GM23338 (cell line): ENCODE measurements around the gene ARRDC1. TPM values are rescaled to one million over a fixed set of nuclear protein-coding genes. Genes with fewer than 3 reads are reported as not detected.
"Not testable (repeated sequence)": the region's sequence is repeated elsewhere in the genome, so short reads cannot be mapped to it uniquely, and the experiment has no call there.

Source experiments
- ATAC-seq: fragments of 200-7000 bp; cut with Tn5 transposase; 3 replicates; pipeline ENCODE4 v1.9.1; 2020
- DNase-seq: peaks from one replicate; pipeline ENCODE4 v3.0.0-alpha.2; 2015; ENCODE audit warnings: low spot score
- H2AFZ ChIP-seq: fragments of 200-600 bp; sonication (generic); 2 replicates; pipeline ENCODE4 v1.8.0; 2016; ENCODE audit warnings: antibody characterized with exemption, mild to moderate bottlenecking, moderate library complexity
- H3F3A ChIP-seq: fragments of 200-600 bp; sonication (generic); replicated peaks from 2 replicates; pipeline ENCODE4 v1.8.0; 2017; ENCODE audit warnings: antibody characterized with exemption, mixed run types, low read depth
- H3K27ac ChIP-seq: fragments of 200-600 bp; sonication (generic); 2 replicates; pipeline ENCODE4 v1.6.1; 2016; ENCODE audit warnings: low read depth
- H3K27me3 ChIP-seq: fragments of 200-600 bp; sonication (generic); 2 replicates; pipeline ENCODE4 v1.8.0; 2016; ENCODE audit warnings: mild to moderate bottlenecking, mixed run types, moderate library complexity; ENCODE audit not compliant: insufficient read depth
- H3K36me3 ChIP-seq: fragments of 200-600 bp; sonication (generic); 2 replicates; pipeline ENCODE4 v1.8.0; 2016; ENCODE audit warnings: mild to moderate bottlenecking; ENCODE audit not compliant: insufficient read depth
- H3K4me1 ChIP-seq: fragments of 200-600 bp; sonication (generic); 2 replicates; pipeline ENCODE4 v1.8.0; 2016; ENCODE audit warnings: mild to moderate bottlenecking, moderate library complexity; ENCODE audit not compliant: insufficient read depth
- H3K4me2 ChIP-seq: fragments of 200-600 bp; sonication (generic); 2 replicates; pipeline ENCODE4 v1.7.1; 2017; ENCODE audit warnings: mixed run types
- H3K4me3 ChIP-seq: fragments of 200-600 bp; sonication (generic); 2 replicates; pipeline ENCODE4 v1.6.1; 2016; ENCODE audit warnings: mixed run types
- H3K79me2 ChIP-seq: fragments of 200-600 bp; sonication (generic); replicated peaks from 2 replicates; pipeline ENCODE4 v1.8.0; 2017; ENCODE audit warnings: mild to moderate bottlenecking; ENCODE audit not compliant: insufficient read depth
- H3K9me2 ChIP-seq: fragments of 200-600 bp; sonication (generic); 2 replicates; pipeline ENCODE4 v1.8.0; 2017; ENCODE audit not compliant: insufficient read depth
- H4K20me1 ChIP-seq: fragments of 200-600 bp; sonication (generic); replicated peaks from 2 replicates; pipeline ENCODE4 v1.8.0; 2017; ENCODE audit warnings: mild to moderate bottlenecking; ENCODE audit not compliant: insufficient read depth
- H3K27ac Mint-ChIP-seq: 2 replicates; pipeline ENCODE4 v1.8.0; 2020; ENCODE audit warnings: inconsistent platforms, mild to moderate bottlenecking, moderate library complexity, mixed read lengths
- H3K27me3 Mint-ChIP-seq: 3 replicates; pipeline ENCODE4 v1.8.0; 2022; ENCODE audit warnings: low read depth, mild to moderate bottlenecking, moderate library complexity, mixed read lengths, inconsistent platforms; ENCODE audit not compliant: insufficient read depth, poor library complexity
- H3K36me3 Mint-ChIP-seq: 3 replicates; pipeline ENCODE4 v1.8.0; 2021; ENCODE audit warnings: low read depth, mild to moderate bottlenecking, inconsistent platforms, moderate library complexity, mixed read lengths
- H3K4me1 Mint-ChIP-seq: 3 replicates; pipeline ENCODE4 v1.8.0; 2020; ENCODE audit warnings: mild to moderate bottlenecking, inconsistent platforms, mixed read lengths
- H3K4me3 Mint-ChIP-seq: 3 replicates; pipeline ENCODE4 v1.8.0; 2021; ENCODE audit warnings: moderate library complexity, mild to moderate bottlenecking, inconsistent platforms, mixed read lengths
- H3K9me3 Mint-ChIP-seq: 3 replicates; pipeline ENCODE4 v1.8.0; 2020; ENCODE audit warnings: moderate library complexity, mild to moderate bottlenecking, inconsistent platforms, mixed read lengths
- CREB1 ChIP-seq: fragments of 250-450 bp; sonication (Bioruptor Pico); IDR thresholded peaks from 2 replicates; pipeline ENCODE4 v1.5.0; 2020; ENCODE audit warnings: low read depth, mild to moderate bottlenecking, moderate library complexity
- EZH2 ChIP-seq: fragments of 200-600 bp; sonication (generic); IDR thresholded peaks from one replicate; pipeline ENCODE4 v1.8.0; 2017; ENCODE audit warnings: antibody characterized with exemption, mild to moderate bottlenecking, low read depth; ENCODE audit not compliant: unreplicated experiment
- EZH2phosphoT487 ChIP-seq: fragments of 200-600 bp; sonication (generic); IDR thresholded peaks from one replicate; pipeline ENCODE4 v1.8.1; 2018; ENCODE audit warnings: antibody characterized with exemption; ENCODE audit not compliant: unreplicated experiment
- JUNB ChIP-seq: IDR thresholded peaks from one replicate; pipeline ENCODE4 v1.6.1; 2016; ENCODE audit warnings: antibody characterized with exemption; ENCODE audit not compliant: unreplicated experiment
- NANOG ChIP-seq: IDR thresholded peaks from 2 replicates; pipeline ENCODE4 v1.6.1; 2016; ENCODE audit warnings: antibody characterized with exemption, borderline replicate concordance
- POLR2AphosphoS5 ChIP-seq: IDR thresholded peaks from 2 replicates; pipeline ENCODE4 v1.6.1; 2016; ENCODE audit warnings: antibody characterized with exemption, low read depth
- STAT1 ChIP-seq: IDR thresholded peaks from one replicate; pipeline ENCODE4 v1.6.1; 2016; ENCODE audit warnings: antibody characterized with exemption; ENCODE audit not compliant: unreplicated experiment
- ZNF114 ChIP-seq: fragments of 250-450 bp; sonication (Bioruptor Pico); IDR thresholded peaks from 2 replicates; pipeline ENCODE4 v1.5.0; 2020; ENCODE audit warnings: mild to moderate bottlenecking, moderate library complexity
- ZNF331 ChIP-seq: fragments of 250-450 bp; sonication (Bioruptor Pico); IDR thresholded peaks from 2 replicates; pipeline ENCODE4 v1.5.0; 2020; ENCODE audit warnings: low read depth, mild to moderate bottlenecking, moderate library complexity
- polyA plus RNA-seq: library from polyadenylated mRNA; unstranded; fragments of >200 nt; fragmentation: Nextera tagmentation; extraction: Ambion mirVana; gene quantifications from 2 replicates; pipeline ENCODE4 v1.2.1, GENCODE V29; 2016
- total RNA-seq: library from RNA; depleted of rRNA; stranded (reverse); fragments of >200 nt; shearing (Covaris generic); gene quantifications from 2 replicates; pipeline ENCODE4 v1.2.3, GENCODE V29; 2014
- TF ChIP-seq, protein P1 (sequence below), 2 experiments: fragments of 200-600 bp in 1 of 2; sonication (generic) in 1 of 2; conservative IDR thresholded peaks; 2 replicates each; pipeline versions ENCODE4 v1.5.1 to v1.6.1; 2016 to 2017; ENCODE audit warnings: antibody characterized with exemption in 2 of 2, low read depth in 2 of 2, mild to moderate bottlenecking in 2 of 2, moderate library complexity in 1 of 2
- TF ChIP-seq, protein P2 (sequence below): IDR thresholded peaks from one replicate; pipeline ENCODE4 v1.6.1; 2018; ENCODE audit warnings: antibody characterized with exemption; ENCODE audit not compliant: unreplicated experiment
- TF ChIP-seq, protein P3 (sequence below): fragments of 250-450 bp; sonication (Bioruptor Pico); IDR thresholded peaks from 2 replicates; pipeline ENCODE4 v1.5.0; 2020; ENCODE audit warnings: mild to moderate bottlenecking, moderate library complexity

ARRDC1 gene
- total and polyA plus RNA-seq, 2 experiments from 2014 or later: 36.6 to 63.8 TPM

DNA sequence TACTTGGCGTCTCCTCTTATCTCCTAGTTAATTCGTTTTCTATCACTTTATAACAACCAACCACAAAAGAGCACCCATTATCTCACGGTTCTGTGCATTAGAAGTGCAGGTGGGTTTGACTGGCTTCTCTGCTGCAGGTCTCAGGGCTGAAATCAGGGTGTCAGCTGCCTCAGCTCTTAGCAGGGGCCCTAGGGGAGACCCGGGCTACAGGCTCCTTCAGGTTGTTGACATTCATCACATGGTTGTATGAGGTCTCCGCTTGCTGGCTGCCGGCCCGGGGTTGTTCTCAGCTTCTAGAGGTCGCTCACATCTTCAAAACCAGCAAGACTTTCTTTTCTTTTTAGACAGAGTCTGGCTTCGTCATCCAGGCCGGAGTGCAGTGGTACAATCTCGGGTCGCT lies 12.3 kb upstream of the ARRDC1 start:
- no peaks in the 10 kb centered on the region for H3K9me2 ChIP-seq
- ATAC-seq: no peak
- DNase-seq: no peak
- TF ChIP-seq CREB1 (CRISPR knock-in tag) (no peak), STAT1 (no peak), ZNF331 (CRISPR knock-in tag) (no peak), EZH2 (no peak), NANOG (no peak), ZNF114 (CRISPR knock-in tag) (no peak), POLR2AphosphoS5 (no peak), JUNB (no peak), EZH2phosphoT487 (no peak)
- TF ChIP-seq, protein P1, sequence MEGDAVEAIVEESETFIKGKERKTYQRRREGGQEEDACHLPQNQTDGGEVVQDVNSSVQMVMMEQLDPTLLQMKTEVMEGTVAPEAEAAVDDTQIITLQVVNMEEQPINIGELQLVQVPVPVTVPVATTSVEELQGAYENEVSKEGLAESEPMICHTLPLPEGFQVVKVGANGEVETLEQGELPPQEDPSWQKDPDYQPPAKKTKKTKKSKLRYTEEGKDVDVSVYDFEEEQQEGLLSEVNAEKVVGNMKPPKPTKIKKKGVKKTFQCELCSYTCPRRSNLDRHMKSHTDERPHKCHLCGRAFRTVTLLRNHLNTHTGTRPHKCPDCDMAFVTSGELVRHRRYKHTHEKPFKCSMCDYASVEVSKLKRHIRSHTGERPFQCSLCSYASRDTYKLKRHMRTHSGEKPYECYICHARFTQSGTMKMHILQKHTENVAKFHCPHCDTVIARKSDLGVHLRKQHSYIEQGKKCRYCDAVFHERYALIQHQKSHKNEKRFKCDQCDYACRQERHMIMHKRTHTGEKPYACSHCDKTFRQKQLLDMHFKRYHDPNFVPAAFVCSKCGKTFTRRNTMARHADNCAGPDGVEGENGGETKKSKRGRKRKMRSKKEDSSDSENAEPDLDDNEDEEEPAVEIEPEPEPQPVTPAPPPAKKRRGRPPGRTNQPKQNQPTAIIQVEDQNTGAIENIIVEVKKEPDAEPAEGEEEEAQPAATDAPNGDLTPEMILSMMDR (conservative IDR thresholded peaks at IDR 0.05; ENCODE audit: low read depth in 2 of 2): no peak
- TF ChIP-seq, protein P2, sequence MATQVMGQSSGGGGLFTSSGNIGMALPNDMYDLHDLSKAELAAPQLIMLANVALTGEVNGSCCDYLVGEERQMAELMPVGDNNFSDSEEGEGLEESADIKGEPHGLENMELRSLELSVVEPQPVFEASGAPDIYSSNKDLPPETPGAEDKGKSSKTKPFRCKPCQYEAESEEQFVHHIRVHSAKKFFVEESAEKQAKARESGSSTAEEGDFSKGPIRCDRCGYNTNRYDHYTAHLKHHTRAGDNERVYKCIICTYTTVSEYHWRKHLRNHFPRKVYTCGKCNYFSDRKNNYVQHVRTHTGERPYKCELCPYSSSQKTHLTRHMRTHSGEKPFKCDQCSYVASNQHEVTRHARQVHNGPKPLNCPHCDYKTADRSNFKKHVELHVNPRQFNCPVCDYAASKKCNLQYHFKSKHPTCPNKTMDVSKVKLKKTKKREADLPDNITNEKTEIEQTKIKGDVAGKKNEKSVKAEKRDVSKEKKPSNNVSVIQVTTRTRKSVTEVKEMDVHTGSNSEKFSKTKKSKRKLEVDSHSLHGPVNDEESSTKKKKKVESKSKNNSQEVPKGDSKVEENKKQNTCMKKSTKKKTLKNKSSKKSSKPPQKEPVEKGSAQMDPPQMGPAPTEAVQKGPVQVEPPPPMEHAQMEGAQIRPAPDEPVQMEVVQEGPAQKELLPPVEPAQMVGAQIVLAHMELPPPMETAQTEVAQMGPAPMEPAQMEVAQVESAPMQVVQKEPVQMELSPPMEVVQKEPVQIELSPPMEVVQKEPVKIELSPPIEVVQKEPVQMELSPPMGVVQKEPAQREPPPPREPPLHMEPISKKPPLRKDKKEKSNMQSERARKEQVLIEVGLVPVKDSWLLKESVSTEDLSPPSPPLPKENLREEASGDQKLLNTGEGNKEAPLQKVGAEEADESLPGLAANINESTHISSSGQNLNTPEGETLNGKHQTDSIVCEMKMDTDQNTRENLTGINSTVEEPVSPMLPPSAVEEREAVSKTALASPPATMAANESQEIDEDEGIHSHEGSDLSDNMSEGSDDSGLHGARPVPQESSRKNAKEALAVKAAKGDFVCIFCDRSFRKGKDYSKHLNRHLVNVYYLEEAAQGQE: no peak
- TF ChIP-seq, protein P3, sequence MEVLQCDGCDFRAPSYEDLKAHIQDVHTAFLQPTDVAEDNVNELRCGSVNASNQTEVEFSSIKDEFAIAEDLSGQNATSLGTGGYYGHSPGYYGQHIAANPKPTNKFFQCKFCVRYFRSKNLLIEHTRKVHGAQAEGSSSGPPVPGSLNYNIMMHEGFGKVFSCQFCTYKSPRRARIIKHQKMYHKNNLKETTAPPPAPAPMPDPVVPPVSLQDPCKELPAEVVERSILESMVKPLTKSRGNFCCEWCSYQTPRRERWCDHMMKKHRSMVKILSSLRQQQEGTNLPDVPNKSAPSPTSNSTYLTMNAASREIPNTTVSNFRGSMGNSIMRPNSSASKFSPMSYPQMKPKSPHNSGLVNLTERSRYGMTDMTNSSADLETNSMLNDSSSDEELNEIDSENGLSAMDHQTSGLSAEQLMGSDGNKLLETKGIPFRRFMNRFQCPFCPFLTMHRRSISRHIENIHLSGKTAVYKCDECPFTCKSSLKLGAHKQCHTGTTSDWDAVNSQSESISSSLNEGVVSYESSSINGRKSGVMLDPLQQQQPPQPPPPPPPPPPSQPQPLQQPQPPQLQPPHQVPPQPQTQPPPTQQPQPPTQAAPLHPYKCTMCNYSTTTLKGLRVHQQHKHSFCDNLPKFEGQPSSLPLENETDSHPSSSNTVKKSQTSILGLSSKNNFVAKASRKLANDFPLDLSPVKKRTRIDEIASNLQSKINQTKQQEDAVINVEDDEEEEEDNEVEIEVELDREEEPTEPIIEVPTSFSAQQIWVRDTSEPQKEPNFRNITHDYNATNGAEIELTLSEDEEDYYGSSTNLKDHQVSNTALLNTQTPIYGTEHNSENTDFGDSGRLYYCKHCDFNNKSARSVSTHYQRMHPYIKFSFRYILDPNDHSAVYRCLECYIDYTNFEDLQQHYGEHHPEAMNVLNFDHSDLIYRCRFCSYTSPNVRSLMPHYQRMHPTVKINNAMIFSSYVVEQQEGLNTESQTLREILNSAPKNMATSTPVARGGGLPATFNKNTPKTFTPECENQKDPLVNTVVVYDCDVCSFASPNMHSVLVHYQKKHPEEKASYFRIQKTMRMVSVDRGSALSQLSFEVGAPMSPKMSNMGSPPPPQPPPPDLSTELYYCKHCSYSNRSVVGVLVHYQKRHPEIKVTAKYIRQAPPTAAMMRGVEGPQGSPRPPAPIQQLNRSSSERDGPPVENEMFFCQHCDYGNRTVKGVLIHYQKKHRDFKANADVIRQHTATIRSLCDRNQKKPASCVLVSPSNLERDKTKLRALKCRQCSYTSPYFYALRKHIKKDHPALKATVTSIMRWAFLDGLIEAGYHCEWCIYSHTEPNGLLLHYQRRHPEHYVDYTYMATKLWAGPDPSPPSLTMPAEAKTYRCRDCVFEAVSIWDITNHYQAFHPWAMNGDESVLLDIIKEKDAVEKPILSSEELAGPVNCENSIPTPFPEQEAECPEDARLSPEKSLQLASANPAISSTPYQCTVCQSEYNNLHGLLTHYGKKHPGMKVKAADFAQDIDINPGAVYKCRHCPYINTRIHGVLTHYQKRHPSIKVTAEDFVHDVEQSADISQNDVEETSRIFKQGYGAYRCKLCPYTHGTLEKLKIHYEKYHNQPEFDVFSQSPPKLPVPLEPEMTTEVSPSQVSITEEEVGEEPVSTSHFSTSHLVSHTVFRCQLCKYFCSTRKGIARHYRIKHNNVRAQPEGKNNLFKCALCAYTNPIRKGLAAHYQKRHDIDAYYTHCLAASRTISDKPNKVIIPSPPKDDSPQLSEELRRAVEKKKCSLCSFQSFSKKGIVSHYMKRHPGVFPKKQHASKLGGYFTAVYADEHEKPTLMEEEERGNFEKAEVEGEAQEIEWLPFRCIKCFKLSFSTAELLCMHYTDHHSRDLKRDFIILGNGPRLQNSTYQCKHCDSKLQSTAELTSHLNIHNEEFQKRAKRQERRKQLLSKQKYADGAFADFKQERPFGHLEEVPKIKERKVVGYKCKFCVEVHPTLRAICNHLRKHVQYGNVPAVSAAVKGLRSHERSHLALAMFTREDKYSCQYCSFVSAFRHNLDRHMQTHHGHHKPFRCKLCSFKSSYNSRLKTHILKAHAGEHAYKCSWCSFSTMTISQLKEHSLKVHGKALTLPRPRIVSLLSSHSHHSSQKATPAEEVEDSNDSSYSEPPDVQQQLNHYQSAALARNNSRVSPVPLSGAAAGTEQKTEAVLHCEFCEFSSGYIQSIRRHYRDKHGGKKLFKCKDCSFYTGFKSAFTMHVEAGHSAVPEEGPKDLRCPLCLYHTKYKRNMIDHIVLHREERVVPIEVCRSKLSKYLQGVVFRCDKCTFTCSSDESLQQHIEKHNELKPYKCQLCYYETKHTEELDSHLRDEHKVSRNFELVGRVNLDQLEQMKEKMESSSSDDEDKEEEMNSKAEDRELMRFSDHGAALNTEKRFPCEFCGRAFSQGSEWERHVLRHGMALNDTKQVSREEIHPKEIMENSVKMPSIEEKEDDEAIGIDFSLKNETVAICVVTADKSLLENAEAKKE (CRISPR knock-in tag): no peak
- H3K4me3 Mint-ChIP-seq: no peak overlapping the region
- H3K4me2 ChIP-seq: no peak overlapping the region
- peaks cover 13% of the 10 kb centered on the region; the same call in 1 of the 2 replicates for H4K20me1 ChIP-seq
- H3K79me2 ChIP-seq: peaks cover 15% of the 10 kb centered on the region
- no peak overlapping the region for H2AFZ ChIP-seq
- no peaks in the 10 kb centered on the region; the same call in 2 of the 3 replicates for H3K4me1 Mint-ChIP-seq
- H3K27ac ChIP-seq: no peak overlapping the region
- no peak overlapping the region for H3K27ac Mint-ChIP-seq
- no peaks in the 10 kb centered on the region for H3K36me3 ChIP-seq
- peaks cover 9% of the 10 kb centered on the region for H3K36me3 Mint-ChIP-seq
- peaks cover 13% of the 10 kb centered on the region for H3K27me3 Mint-ChIP-seq
- peaks cover 9% of the 10 kb centered on the region for H3K4me1 ChIP-seq
- peaks cover 2% of the 10 kb centered on the region; the same call in 1 of the 3 replicates for H3K9me3 Mint-ChIP-seq
- 0 out of 2 replicates have a peak, but pooled peaks cover 7% of the 10 kb centered on the region for H3F3A ChIP-seq
- no peak overlapping the region for H3K4me3 ChIP-seq
- H3K27me3 ChIP-seq: no peaks in the 10 kb centered on the region

DNA sequence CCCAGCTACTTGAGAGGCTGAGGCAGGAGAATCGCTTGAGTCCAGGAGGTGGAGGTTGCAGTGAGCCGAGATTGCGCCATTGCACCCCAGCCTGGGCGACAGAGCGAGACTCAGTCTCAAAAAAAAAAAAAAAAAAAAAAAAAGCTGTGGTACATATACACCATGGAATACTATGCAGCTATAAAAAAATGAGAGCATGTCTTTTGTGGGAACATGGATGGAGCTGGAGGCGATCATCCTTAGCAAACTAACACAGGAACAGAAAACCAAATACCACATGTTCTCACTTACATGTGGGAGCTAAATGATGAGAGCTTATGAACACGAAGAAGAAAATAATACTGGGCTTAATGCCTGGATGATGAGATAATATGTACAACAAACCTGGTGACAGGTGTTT lies 8.9 kb upstream of the ARRDC1 start:
- H3K9me2 ChIP-seq: not testable (repeated sequence)

More for the DNA sequence above, 8.9 kb upstream of the ARRDC1 start:
- H3K4me2 ChIP-seq, H3K27ac ChIP-seq, H3K36me3 Mint-ChIP-seq, H2AFZ ChIP-seq, ATAC-seq, H3K4me3 Mint-ChIP-seq, DNase-seq, H4K20me1 ChIP-seq, H3K27me3 ChIP-seq, H3K9me3 Mint-ChIP-seq, H3K27ac Mint-ChIP-seq, H3K4me1 Mint-ChIP-seq, H3F3A ChIP-seq, H3K4me1 ChIP-seq, H3K79me2 ChIP-seq, H3K4me3 ChIP-seq, H3K36me3 ChIP-seq: not testable (repeated sequence)
- H3K27me3 Mint-ChIP-seq: peaks cover 12% of the 10 kb centered on the region
